ENCODE results near the gene CBR1. TPM values are rescaled to one million over a fixed set of nuclear protein-coding genes. Genes with fewer than 3 reads are reported as not detected.

CBR1 gene
- total and polyA plus RNA-seq, 2 of the 8 experiments (the other 6 are each of a cell fraction or from before 2014, with no cell fraction given), result 1.8 to 207 TPM

DNA sequence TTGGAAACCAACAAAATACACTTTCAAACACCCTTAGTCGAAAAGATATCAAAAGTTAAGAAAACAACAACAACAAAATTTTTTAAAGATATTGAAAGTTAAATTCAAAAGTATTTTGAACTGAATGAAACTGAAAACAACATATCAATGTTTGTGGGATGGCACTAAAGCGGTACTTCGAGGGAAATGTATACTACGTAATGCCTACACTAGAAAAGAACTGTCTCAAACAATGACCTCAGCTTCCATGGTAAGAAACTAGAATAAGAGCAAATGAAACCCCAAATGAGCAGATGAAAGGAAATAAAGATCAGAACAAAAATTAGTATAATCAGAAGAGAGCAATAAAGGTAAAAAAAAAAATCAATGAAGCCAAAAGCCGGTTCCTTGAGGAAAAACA, 6.1 kb downstream of the CBR1 start:
- Histone ChIP-seq H3K4me3 (ENCODE audit: extremely low read depth in 1 of 4, insufficient read depth in 2 of 4, low read depth in 3 of 4, low read length in 4 of 4) (no peak overlapping the region), H2BK15ac (ENCODE audit: low read length) (no peak overlapping the region), H4K91ac (replicated peaks; ENCODE audit: insufficient read length, low read length) (no peak overlapping the region), H3K36me3 (ENCODE audit: control insufficient read depth in 2 of 4, insufficient read depth in 4 of 4, low read length in 3 of 4) (peaks cover 0 to 17% (median 7%) of the 10 kb centered on the region in 4 experiments; a peak in 4 of 8 replicates), H4K20me1 (replicated peaks in 1 of 2; ENCODE audit: control insufficient read depth in 1 of 2, insufficient read depth in 2 of 2, low read length in 2 of 2) (no peaks in the 10 kb centered on the region), H3K27me3 (replicated peaks in 1 of 4; ENCODE audit: control insufficient read depth in 3 of 4, extremely low read depth in 1 of 4, insufficient read depth in 3 of 4, low read length in 3 of 4) (no peaks in the 10 kb centered on the region), H3K4me1 (replicated peaks in 1 of 4; ENCODE audit: control insufficient read depth in 3 of 4, insufficient read depth in 4 of 4, low read length in 3 of 4) (peaks cover 0 to 9% (median 4%) of the 10 kb centered on the region in 4 experiments; a peak in 6 of 7 replicates), H3K79me1 (ENCODE audit: low read depth, low read length) (no peaks in the 10 kb centered on the region), H3K79me2 (ENCODE audit: control insufficient read depth in 1 of 2, insufficient read depth in 2 of 2, low read length in 2 of 2) (peaks cover 0 to under 1% of the 10 kb centered on the region in 2 experiments; a peak in 1 of 4 replicates), H3K9me3 (ENCODE audit: insufficient read depth in 2 of 2, low read depth in 1 of 2, low read length in 1 of 2) (no peaks in the 10 kb centered on the region), H3K4me2 (ENCODE audit: insufficient read depth in 1 of 2, low read depth in 2 of 2, low read length in 2 of 2) (no peak overlapping the region), H3K23me2 (ENCODE audit: low read depth, low read length) (no peaks in the 10 kb centered on the region), H4K5ac (ENCODE audit: insufficient read length, low read depth, low read length) (no peak overlapping the region), H3K56ac (replicated peaks; ENCODE audit: insufficient read length, low read depth, low read length) (no peak overlapping the region), H3K4ac (replicated peaks; ENCODE audit: insufficient read length, low read depth, low read length) (no peak overlapping the region), H3K18ac (ENCODE audit: extremely low read depth, low read length) (no peak overlapping the region), H2AFZ (ENCODE audit: low read length) (no peak overlapping the region), H3K27ac (ENCODE audit: low read depth, low read length) (no peak overlapping the region), H3K23ac (ENCODE audit: insufficient read length) (no peak overlapping the region), H2BK12ac (ENCODE audit: low read depth, low read length) (no peak overlapping the region), H3K14ac (ENCODE audit: insufficient read length) (no peak overlapping the region), H2BK20ac (ENCODE audit: low read length) (no peak overlapping the region), H2BK120ac (replicated peaks; ENCODE audit: low read depth, low read length) (no peak overlapping the region), H3K9ac (replicated peaks in 1 of 4; ENCODE audit: extremely low read depth in 1 of 4, low read depth in 3 of 4, low read length in 3 of 4) (no peak overlapping the region), H4K8ac (ENCODE audit: extremely low read depth, insufficient read depth, low read length) (no peak overlapping the region), H2BK5ac (ENCODE audit: low read depth, low read length) (no peak overlapping the region), H2AK5ac (ENCODE audit: low read depth, low read length) (no peak overlapping the region)
- POLR2A ChIA-PET (ENCODE audit: partially characterized antibody), result interaction anchor here (0.7 kb wide), 1 partner anchor 16 kb away, joined by 3 read pairs; the partner anchor contains the start of gene SETD4
- FAIRE-seq (no peak), DNase-seq (ENCODE audit: low read depth in 1 of 2, low spot score in 2 of 2) (no peak)
- 92% methylated on average over 5 of the region's 5 CpGs; no CpG with 5 or more reads in 1 of the 2 experiments for WGBS, 2 experiments (ENCODE audit: extremely low coverage in 1 of 2, insufficient coverage in 1 of 2, insufficient read length in 1 of 2, insufficient replicate concordance in 2 of 2, low coverage in 1 of 2, low lambda C conversion rate in 2 of 2, missing lambda C conversion rate in 1 of 2)
- CTCF ChIA-PET (ENCODE audit: partially characterized antibody), result interaction anchor here (1.1 to 4.1 kb wide), 6 partner anchors 11 to 52 kb away, joined by 3 to 15 read pairs (median 4); partner anchors contain the start of gene SETD4
- TF ChIP-seq TEAD4 (IDR thresholded peaks at IDR 0.05; ENCODE audit: low read depth, low read length), result no peak
- no peak for TF ChIP-seq ASH2L (IDR thresholded peaks at IDR 0.05; ENCODE audit: low read length)
- TF ChIP-seq KDM4A (IDR thresholded peaks at IDR 0.05; ENCODE audit: low read depth, low read length, severe bottlenecking), result no peak
- TF ChIP-seq KDM5A (IDR thresholded peaks at IDR 0.05; ENCODE audit: low read length), result no peak
- TF ChIP-seq, protein P1, sequence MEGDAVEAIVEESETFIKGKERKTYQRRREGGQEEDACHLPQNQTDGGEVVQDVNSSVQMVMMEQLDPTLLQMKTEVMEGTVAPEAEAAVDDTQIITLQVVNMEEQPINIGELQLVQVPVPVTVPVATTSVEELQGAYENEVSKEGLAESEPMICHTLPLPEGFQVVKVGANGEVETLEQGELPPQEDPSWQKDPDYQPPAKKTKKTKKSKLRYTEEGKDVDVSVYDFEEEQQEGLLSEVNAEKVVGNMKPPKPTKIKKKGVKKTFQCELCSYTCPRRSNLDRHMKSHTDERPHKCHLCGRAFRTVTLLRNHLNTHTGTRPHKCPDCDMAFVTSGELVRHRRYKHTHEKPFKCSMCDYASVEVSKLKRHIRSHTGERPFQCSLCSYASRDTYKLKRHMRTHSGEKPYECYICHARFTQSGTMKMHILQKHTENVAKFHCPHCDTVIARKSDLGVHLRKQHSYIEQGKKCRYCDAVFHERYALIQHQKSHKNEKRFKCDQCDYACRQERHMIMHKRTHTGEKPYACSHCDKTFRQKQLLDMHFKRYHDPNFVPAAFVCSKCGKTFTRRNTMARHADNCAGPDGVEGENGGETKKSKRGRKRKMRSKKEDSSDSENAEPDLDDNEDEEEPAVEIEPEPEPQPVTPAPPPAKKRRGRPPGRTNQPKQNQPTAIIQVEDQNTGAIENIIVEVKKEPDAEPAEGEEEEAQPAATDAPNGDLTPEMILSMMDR (IDR thresholded peaks at IDR 0.05; ENCODE audit: control extremely low read depth in 1 of 3, insufficient read depth in 1 of 3, low read depth in 1 of 3, low read length in 3 of 3), result no peak
- TF ChIP-seq KDM1A (IDR thresholded peaks at IDR 0.05; ENCODE audit: borderline replicate concordance, low read length), result no peak
- TF ChIP-seq SUZ12 (IDR thresholded peaks at IDR 0.05; ENCODE audit: low read length), result no peak
- TF ChIP-seq, protein P2, sequence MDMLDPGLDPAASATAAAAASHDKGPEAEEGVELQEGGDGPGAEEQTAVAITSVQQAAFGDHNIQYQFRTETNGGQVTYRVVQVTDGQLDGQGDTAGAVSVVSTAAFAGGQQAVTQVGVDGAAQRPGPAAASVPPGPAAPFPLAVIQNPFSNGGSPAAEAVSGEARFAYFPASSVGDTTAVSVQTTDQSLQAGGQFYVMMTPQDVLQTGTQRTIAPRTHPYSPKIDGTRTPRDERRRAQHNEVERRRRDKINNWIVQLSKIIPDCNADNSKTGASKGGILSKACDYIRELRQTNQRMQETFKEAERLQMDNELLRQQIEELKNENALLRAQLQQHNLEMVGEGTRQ (IDR thresholded peaks at IDR 0.05; ENCODE audit: low read length), result no peak

All from H1 (cell line).